Ammon's horn (tissue), 1 donor: ENCODE results near the gene RSPH6A.
A peak's percentile ranks its signal among the peaks of the same experiment; 100 is the strongest.

Source experiments
- DNase-seq: peaks from one replicate; pipeline ENCODE4 v3.0.0-alpha.2; 2016; ENCODE audit warnings: low spot score

Gene RSPH6A

GRCh38 chr19:45825263-45825605 lies 10.1 kb upstream of the RSPH6A start:
- no peak for DNase-seq

GRCh38 chr19:45824531-45825262 lies 9.6 kb upstream of the RSPH6A start:
- DNase-seq, result no peak

- DNase-seq, result peak; percentile 47
These were observed 8.9 kb upstream of the RSPH6A start for GRCh38 chr19:45824041-45824471.

- DNase-seq, result no peak
These were observed 8.1 kb upstream of the RSPH6A start for GRCh38 chr19:45823182-45823581.

GRCh38 chr19:45822716-45823115 lies 7.6 kb upstream of the RSPH6A start:
- DNase-seq, result no peak

- no peak for DNase-seq
These were observed 6.5 kb upstream of the RSPH6A start for GRCh38 chr19:45821570-45821969.

GRCh38 chr19:45821103-45821521 lies 6.0 kb upstream of the RSPH6A start:
- no peak for DNase-seq

GRCh38 chr19:45820413-45821102 lies 5.5 kb upstream of the RSPH6A start:
- no peak for DNase-seq

GRCh38 chr19:45819769-45820168 lies 4.7 kb upstream of the RSPH6A start:
- no peak for DNase-seq

- DNase-seq, result no peak
These were observed 2.7 kb upstream of the RSPH6A start for GRCh38 chr19:45817725-45818301.

GRCh38 chr19:45817010-45817724 lies 2.1 kb upstream of the RSPH6A start:
- peak; percentile 88 for DNase-seq

GRCh38 chr19:45816236-45817009 lies 1.3 kb upstream of the RSPH6A start:
- no peak for DNase-seq

- DNase-seq, result no peak
These were observed 541 bp upstream of the RSPH6A start for GRCh38 chr19:45815481-45816216.

- DNase-seq, result no peak
These were observed 835 bp downstream of the RSPH6A start for GRCh38 chr19:45814166-45814780.

- no peak for DNase-seq
These were observed 2.8 kb downstream of the RSPH6A start for GRCh38 chr19:45812297-45812696.

GRCh38 chr19:45809643-45810159 lies 5.4 kb downstream of the RSPH6A start:
- DNase-seq, result no peak

GRCh38 chr19:45805719-45806118 lies 9.4 kb downstream of the RSPH6A start:
- DNase-seq, result no peak

- DNase-seq, result no peak
These were observed 10.2 kb downstream of the RSPH6A start for GRCh38 chr19:45804959-45805230.

- DNase-seq, result no peak
These were observed 10.8 kb downstream of the RSPH6A start for GRCh38 chr19:45804140-45804958.
